HEK293 (cell line): ENCODE measurements around the gene NR1H3.

Experiments
- CTCF ChIA-PET: fragments of 350-600 bp; formaldehyde crosslinking; extraction: SDS; loops from one replicate; lab custom pipeline; 2021; ENCODE audit warnings: antibody characterized with exemption; lab: Yijun Ruan, JAX
- POLR2A ChIA-PET: fragments of 300-600 bp; formaldehyde crosslinking; extraction: SDS; loops from one replicate; lab custom pipeline; 2020; ENCODE audit warnings: antibody characterized with exemption, inconsistent platforms; lab: Yijun Ruan, JAX
- H3K27ac ChIP-seq: fragments of 200-500 bp; sonication (Bioruptor generic); 2 replicates; pipeline ENCODE4 v1.5.1; 2014; ENCODE audit warnings: low read depth, low read length, control low read depth, inconsistent platforms; ENCODE audit errors: extremely low read depth
- H3K36me3 ChIP-seq, 2 experiments: fragments of 200-500 bp in 1 of 2; sonication (Bioruptor generic) in 1 of 2; 1 replicate in 1 of 2; 2 replicates in 1 of 2; pipeline ENCODE4 v1.5.1; 2014 to 2017; ENCODE audit warnings: inconsistent platforms in 2 of 2, low read length in 2 of 2; ENCODE audit not compliant: control insufficient read depth in 2 of 2, insufficient read depth in 1 of 2
- H3K4me1 ChIP-seq: fragments of 200-500 bp; sonication (Bioruptor generic); 2 replicates; pipeline ENCODE4 v1.5.1; 2014; ENCODE audit warnings: mild to moderate bottlenecking, low read length, inconsistent platforms; ENCODE audit not compliant: control insufficient read depth, insufficient read depth
- H3K4me3 ChIP-seq: 2 replicates; pipeline ENCODE4 v1.5.1; 2011; ENCODE audit warnings: low read depth, mild to moderate bottlenecking, control low read depth, low read length, moderate library complexity
- H3K9me3 ChIP-seq: fragments of 200-500 bp; sonication (Bioruptor generic); 2 replicates; pipeline ENCODE4 v1.5.1; 2014; ENCODE audit warnings: low read depth, low read length, inconsistent platforms; ENCODE audit not compliant: control insufficient read depth, insufficient read depth
- GLI4 ChIP-seq: fragments of 450-650 bp; formaldehyde crosslinking; IDR thresholded peaks from 2 replicates; pipeline ENCODE4 v1.5.1; 2016; ENCODE audit warnings: missing biosample characterization, missing genetic modification characterization
- MEIS1 ChIP-seq: sonication (generic); formaldehyde crosslinking; IDR thresholded peaks from 2 replicates; pipeline ENCODE4 v1.8.1; 2022; ENCODE audit warnings: missing genetic modification reagents, mild to moderate bottlenecking, borderline replicate concordance
- TRIM28 ChIP-seq: IDR thresholded peaks from 2 replicates; pipeline ENCODE4 v1.6.1; 2011; ENCODE audit warnings: low read length, control low read depth, borderline replicate concordance
- ZBTB7A ChIP-seq: fragments of 450-650 bp; formaldehyde crosslinking; IDR thresholded peaks from 2 replicates; pipeline ENCODE4 v1.5.1; 2016; ENCODE audit warnings: low read depth, missing biosample characterization, missing genetic modification characterization
- ZFP37 ChIP-seq: fragments of 450-650 bp; formaldehyde crosslinking; IDR thresholded peaks from 2 replicates; pipeline ENCODE4 v1.5.1; 2016; ENCODE audit warnings: missing biosample characterization, missing genetic modification characterization
- ZFP41 ChIP-seq: fragments of 450-650 bp; formaldehyde crosslinking; IDR thresholded peaks from 2 replicates; pipeline ENCODE4 v1.5.1; 2016; ENCODE audit warnings: missing biosample characterization, missing genetic modification characterization, borderline replicate concordance
- ZNF138 ChIP-seq: fragments of 450-650 bp; formaldehyde crosslinking; IDR thresholded peaks from 2 replicates; pipeline ENCODE4 v1.5.1; 2016; ENCODE audit warnings: missing biosample characterization, missing genetic modification characterization, borderline replicate concordance
- ZNF140 ChIP-seq: fragments of 450-650 bp; formaldehyde crosslinking; IDR thresholded peaks from 2 replicates; pipeline ENCODE4 v1.5.1; 2016; ENCODE audit warnings: missing biosample characterization, missing genetic modification characterization
- ZNF2 ChIP-seq: fragments of 450-650 bp; formaldehyde crosslinking; IDR thresholded peaks from 2 replicates; pipeline ENCODE4 v1.5.1; 2016; ENCODE audit warnings: missing biosample characterization, missing genetic modification characterization
- ZNF391 ChIP-seq: fragments of 450-650 bp; formaldehyde crosslinking; IDR thresholded peaks from 2 replicates; pipeline ENCODE4 v1.5.1; 2016; ENCODE audit warnings: low read depth, missing biosample characterization, missing genetic modification characterization, borderline replicate concordance
- ZNF544 ChIP-seq: fragments of 450-650 bp; formaldehyde crosslinking; IDR thresholded peaks from 2 replicates; pipeline ENCODE4 v1.5.0; 2017; ENCODE audit warnings: missing biosample characterization, missing genetic modification characterization
- ZNF571 ChIP-seq: fragments of 450-650 bp; formaldehyde crosslinking; IDR thresholded peaks from 2 replicates; pipeline ENCODE4 v1.5.0; 2017; ENCODE audit warnings: missing biosample characterization, missing genetic modification characterization
- ZNF596 ChIP-seq: fragments of 450-650 bp; IDR thresholded peaks from 2 replicates; pipeline ENCODE4 v1.5.0; 2018; ENCODE audit warnings: missing biosample characterization, mild to moderate bottlenecking, missing genetic modification characterization, moderate library complexity
- ZNF664 ChIP-seq: fragments of 450-650 bp; formaldehyde crosslinking; IDR thresholded peaks from 2 replicates; pipeline ENCODE4 v1.5.1; 2016; ENCODE audit warnings: missing biosample characterization, missing genetic modification characterization
- ZNF670 ChIP-seq: fragments of 450-650 bp; formaldehyde crosslinking; IDR thresholded peaks from 2 replicates; pipeline ENCODE4 v1.5.1; 2016; ENCODE audit warnings: missing biosample characterization, missing genetic modification characterization, low read depth
- ZNF76 ChIP-seq: fragments of 450-650 bp; formaldehyde crosslinking; IDR thresholded peaks from 2 replicates; pipeline ENCODE4; 2016; ENCODE audit warnings: low read depth, missing biosample characterization, missing genetic modification characterization, borderline replicate concordance
- ZSCAN23 ChIP-seq: fragments of 450-650 bp; formaldehyde crosslinking; IDR thresholded peaks from 2 replicates; pipeline ENCODE4 v1.5.1; 2016; ENCODE audit warnings: missing biosample characterization, missing genetic modification characterization
- TF ChIP-seq, protein P1 (sequence below): fragments of 450-650 bp; formaldehyde crosslinking; IDR thresholded peaks from 2 replicates; pipeline ENCODE4 v1.5.1; 2016; ENCODE audit warnings: missing biosample characterization, missing genetic modification characterization
- TF ChIP-seq, protein P2 (sequence below): fragments of 450-650 bp; formaldehyde crosslinking; IDR thresholded peaks from 2 replicates; pipeline ENCODE4 v1.5.1; 2016; ENCODE audit warnings: missing biosample characterization, missing genetic modification characterization
- TF ChIP-seq, protein P3 (sequence below): fragments of 450-650 bp; formaldehyde crosslinking; IDR thresholded peaks from 2 replicates; pipeline ENCODE4 v1.5.1; 2016; ENCODE audit warnings: missing biosample characterization, missing genetic modification characterization

Gene NR1H3

DNA sequence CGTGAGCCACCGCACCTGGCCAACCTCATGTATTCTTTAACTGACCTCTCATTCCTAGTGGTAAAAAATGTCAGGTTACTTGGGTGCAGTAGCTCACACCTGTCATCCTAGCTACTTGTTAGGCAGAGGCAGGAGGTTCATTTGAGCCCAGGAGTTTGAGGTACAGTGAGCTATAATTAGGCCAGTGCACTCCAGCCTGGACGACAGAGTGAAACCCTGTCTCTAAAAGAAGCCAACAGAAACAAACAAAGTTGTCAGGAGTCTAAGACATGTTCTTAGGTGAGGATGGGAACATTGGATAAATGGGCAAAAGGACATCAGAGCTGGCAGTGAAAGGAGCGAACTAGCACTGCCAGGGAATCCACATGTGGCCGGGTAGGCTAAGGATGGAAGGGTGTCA, 30.3 kb downstream of the NR1H3 start (continued):
- TF ChIP-seq, protein P1, sequence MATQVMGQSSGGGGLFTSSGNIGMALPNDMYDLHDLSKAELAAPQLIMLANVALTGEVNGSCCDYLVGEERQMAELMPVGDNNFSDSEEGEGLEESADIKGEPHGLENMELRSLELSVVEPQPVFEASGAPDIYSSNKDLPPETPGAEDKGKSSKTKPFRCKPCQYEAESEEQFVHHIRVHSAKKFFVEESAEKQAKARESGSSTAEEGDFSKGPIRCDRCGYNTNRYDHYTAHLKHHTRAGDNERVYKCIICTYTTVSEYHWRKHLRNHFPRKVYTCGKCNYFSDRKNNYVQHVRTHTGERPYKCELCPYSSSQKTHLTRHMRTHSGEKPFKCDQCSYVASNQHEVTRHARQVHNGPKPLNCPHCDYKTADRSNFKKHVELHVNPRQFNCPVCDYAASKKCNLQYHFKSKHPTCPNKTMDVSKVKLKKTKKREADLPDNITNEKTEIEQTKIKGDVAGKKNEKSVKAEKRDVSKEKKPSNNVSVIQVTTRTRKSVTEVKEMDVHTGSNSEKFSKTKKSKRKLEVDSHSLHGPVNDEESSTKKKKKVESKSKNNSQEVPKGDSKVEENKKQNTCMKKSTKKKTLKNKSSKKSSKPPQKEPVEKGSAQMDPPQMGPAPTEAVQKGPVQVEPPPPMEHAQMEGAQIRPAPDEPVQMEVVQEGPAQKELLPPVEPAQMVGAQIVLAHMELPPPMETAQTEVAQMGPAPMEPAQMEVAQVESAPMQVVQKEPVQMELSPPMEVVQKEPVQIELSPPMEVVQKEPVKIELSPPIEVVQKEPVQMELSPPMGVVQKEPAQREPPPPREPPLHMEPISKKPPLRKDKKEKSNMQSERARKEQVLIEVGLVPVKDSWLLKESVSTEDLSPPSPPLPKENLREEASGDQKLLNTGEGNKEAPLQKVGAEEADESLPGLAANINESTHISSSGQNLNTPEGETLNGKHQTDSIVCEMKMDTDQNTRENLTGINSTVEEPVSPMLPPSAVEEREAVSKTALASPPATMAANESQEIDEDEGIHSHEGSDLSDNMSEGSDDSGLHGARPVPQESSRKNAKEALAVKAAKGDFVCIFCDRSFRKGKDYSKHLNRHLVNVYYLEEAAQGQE, result no peak
- TF ChIP-seq ZSCAN23 (no peak), ZFP37 (no peak), ZNF76 (tag by site-specific recombination) (no peak), ZBTB7A (tag by site-specific recombination) (no peak)
- TF ChIP-seq, protein P2, sequence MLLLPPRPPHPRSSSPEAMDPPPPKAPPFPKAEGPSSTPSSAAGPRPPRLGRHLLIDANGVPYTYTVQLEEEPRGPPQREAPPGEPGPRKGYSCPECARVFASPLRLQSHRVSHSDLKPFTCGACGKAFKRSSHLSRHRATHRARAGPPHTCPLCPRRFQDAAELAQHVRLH (tag by site-specific recombination), result no peak
- TF ChIP-seq, all 188 proteins: peak for 0

DNA sequence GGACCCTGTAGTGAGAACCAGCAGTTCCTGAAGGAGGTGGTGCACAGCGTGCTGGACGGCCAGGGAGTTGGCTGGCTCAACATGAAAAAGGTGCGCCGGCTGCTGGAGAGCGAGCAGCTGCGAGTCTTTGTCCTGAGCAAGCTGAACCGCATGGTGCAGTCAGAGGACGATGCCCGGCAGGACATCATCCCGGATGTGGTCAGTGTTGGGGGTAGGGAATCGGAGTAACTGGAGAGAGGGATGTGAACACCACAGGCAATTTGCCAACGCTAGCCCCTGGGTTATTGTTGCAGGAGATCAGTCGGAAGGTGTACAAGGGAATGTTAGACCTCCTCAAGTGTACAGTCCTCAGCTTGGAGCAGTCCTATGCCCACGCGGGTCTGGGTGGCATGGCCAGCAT, 32.1 kb downstream of the NR1H3 start:
- Histone ChIP-seq H3K4me3 (no peak overlapping the region), H3K4me1 (no peaks in the 10 kb centered on the region), H3K36me3 (peaks cover 3 to 89% of the 10 kb centered on the region in 2 experiments; a peak in 2 of 3 replicates), H3K27ac (no peak overlapping the region), H3K9me3 (no peaks in the 10 kb centered on the region)
- ChIA-PET POLR2A (no interaction called here), CTCF (no interaction called here)
- TF ChIP-seq, protein P3, sequence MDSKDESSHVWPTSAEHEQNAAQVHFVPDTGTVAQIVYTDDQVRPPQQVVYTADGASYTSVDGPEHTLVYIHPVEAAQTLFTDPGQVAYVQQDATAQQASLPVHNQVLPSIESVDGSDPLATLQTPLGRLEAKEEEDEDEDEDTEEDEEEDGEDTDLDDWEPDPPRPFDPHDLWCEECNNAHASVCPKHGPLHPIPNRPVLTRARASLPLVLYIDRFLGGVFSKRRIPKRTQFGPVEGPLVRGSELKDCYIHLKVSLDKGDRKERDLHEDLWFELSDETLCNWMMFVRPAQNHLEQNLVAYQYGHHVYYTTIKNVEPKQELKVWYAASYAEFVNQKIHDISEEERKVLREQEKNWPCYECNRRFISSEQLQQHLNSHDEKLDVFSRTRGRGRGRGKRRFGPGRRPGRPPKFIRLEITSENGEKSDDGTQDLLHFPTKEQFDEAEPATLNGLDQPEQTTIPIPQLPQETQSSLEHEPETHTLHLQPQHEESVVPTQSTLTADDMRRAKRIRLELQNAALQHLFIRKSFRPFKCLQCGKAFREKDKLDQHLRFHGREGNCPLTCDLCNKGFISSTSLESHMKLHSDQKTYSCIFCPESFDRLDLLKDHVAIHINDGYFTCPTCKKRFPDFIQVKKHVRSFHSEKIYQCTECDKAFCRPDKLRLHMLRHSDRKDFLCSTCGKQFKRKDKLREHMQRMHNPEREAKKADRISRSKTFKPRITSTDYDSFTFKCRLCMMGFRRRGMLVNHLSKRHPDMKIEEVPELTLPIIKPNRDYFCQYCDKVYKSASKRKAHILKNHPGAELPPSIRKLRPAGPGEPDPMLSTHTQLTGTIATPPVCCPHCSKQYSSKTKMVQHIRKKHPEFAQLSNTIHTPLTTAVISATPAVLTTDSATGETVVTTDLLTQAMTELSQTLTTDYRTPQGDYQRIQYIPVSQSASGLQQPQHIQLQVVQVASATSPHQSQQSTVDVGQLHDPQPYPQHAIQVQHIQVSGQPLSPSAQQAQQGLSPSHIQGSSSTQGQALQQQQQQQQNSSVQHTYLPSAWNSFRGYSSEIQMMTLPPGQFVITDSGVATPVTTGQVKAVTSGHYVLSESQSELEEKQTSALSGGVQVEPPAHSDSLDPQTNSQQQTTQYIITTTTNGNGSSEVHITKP (tag by site-specific recombination), result no peak
- TF ChIP-seq ZNF571 (tag by site-specific recombination) (no peak), ZFP41 (tag by site-specific recombination) (no peak), ZNF391 (tag by site-specific recombination) (no peak), GLI4 (tag by site-specific recombination) (no peak), MEIS1 (CRISPR knock-in tag) (no peak), TRIM28 (no peak), ZNF596 (tag by site-specific recombination) (no peak), ZNF140 (no peak), ZNF664 (tag by site-specific recombination) (no peak), ZNF670 (tag by site-specific recombination) (no peak), ZNF2 (tag by site-specific recombination) (no peak), ZNF544 (tag by site-specific recombination) (no peak), ZNF138 (tag by site-specific recombination) (no peak)
